K562 (cell line): Measurements from ENCODE around the gene ULK1. TPM values are rescaled to one million over a fixed set of nuclear protein-coding genes. Genes with fewer than 3 reads are reported as not detected.

Source experiments
- CBX1 ChIP-seq: sonication (generic); IDR thresholded peaks from 2 replicates; pipeline ENCODE4 v1.6.1; 2016; ENCODE audit warnings: antibody characterized with exemption, low read depth, mild to moderate bottlenecking
- CREB3 ChIP-seq: fragments of 450-650 bp; conservative IDR thresholded peaks from 2 replicates; pipeline ENCODE4 v1.6.1; 2016; ENCODE audit warnings: missing genetic modification characterization, low read depth, mild to moderate bottlenecking, missing compliant biosample characterization, moderate library complexity
- DDX20 ChIP-seq: fragments of 450-650 bp; IDR thresholded peaks from 2 replicates; pipeline ENCODE4 v1.6.1; 2016; ENCODE audit warnings: missing genetic modification characterization, low read depth, mild to moderate bottlenecking, missing compliant biosample characterization, moderate library complexity
- HDAC2 ChIP-seq: fragments of 450-650 bp; IDR thresholded peaks from 2 replicates; pipeline ENCODE4 v1.6.1; 2016; ENCODE audit warnings: mild to moderate bottlenecking
- MXI1 ChIP-seq: IDR thresholded peaks from 2 replicates; pipeline ENCODE4 v1.6.1; 2011; ENCODE audit warnings: low read depth, mild to moderate bottlenecking, improper control_type of control experiment, low read length
- PTTG1 ChIP-seq: fragments of 450-650 bp; IDR thresholded peaks from 2 replicates; pipeline ENCODE4 v1.6.1; 2016; ENCODE audit warnings: low read depth, mild to moderate bottlenecking, missing genetic modification characterization, missing compliant biosample characterization
- RCOR1 ChIP-seq, 2 experiments: IDR thresholded peaks; 2 replicates each; pipeline ENCODE4 v1.6.1; 2012; ENCODE audit warnings: low read depth in 2 of 2, low read length in 2 of 2, borderline replicate concordance in 1 of 2, improper control_type of control experiment in 1 of 2
- SP2 ChIP-seq: IDR thresholded peaks from 2 replicates; pipeline ENCODE4 v1.6.1; 2011; ENCODE audit warnings: mild to moderate bottlenecking, low read depth, low read length, moderate library complexity; ENCODE audit not compliant: poor library complexity, severe bottlenecking; ENCODE audit errors: extremely low read depth
- ZFP36 ChIP-seq: fragments of 150-350 bp; IDR thresholded peaks from 2 replicates; pipeline ENCODE4 v1.6.1; 2018; ENCODE audit warnings: low read length, low read depth; ENCODE audit not compliant: partially characterized antibody
- ZNF121 ChIP-seq: sonication (generic); formaldehyde crosslinking; conservative IDR thresholded peaks from 2 replicates; pipeline ENCODE4 v1.8.0; 2022; ENCODE audit warnings: missing genetic modification reagents
- ZNF436 ChIP-seq: fragments of 250-450, 450-650 bp; sonication (Bioruptor Pico); formaldehyde crosslinking; IDR thresholded peaks from 2 replicates; pipeline ENCODE4 v1.7.0; 2020; ENCODE audit warnings: mild to moderate bottlenecking
- polyA plus RNA-seq, 8 experiments: library from polyadenylated mRNA; depleted of rRNA in 4 of 8; stranded (reverse) in 5 of 8; unstranded in 3 of 8; fragments of >200 nt; fragmentation: Nextera tagmentation in 2 of 8; fragmentation: Illumina TruSeq in 1 of 8; extraction: Ambion mirVana in 2 of 8; extraction: Trizol in 1 of 8; gene quantifications; 2 replicates each; pipeline versions ENCODE4 v1.2.1 to v1.2.3, GENCODE V29; 2011 to 2014; ENCODE audit warnings: inconsistent platforms in 1 of 8, missing spikeins in 1 of 8
- total RNA-seq, 7 experiments: library from RNA; depleted of rRNA in 6 of 7; stranded (reverse); fragments of >200 nt in 6 of 7; fragmentation: Illumina TruSeq in 2 of 7; extraction: Trizol in 2 of 7; gene quantifications; 2 replicates each; pipeline versions ENCODE4 v1.2.1 to v1.2.3, GENCODE V29; 2011 to 2021; ENCODE audit warnings: low replicate concordance in 1 of 7
- TF ChIP-seq, protein P1 (sequence below): sonication (generic); formaldehyde crosslinking; IDR thresholded peaks from 2 replicates; pipeline ENCODE4 v1.8.0; 2022; ENCODE audit warnings: mild to moderate bottlenecking, missing genetic modification reagents

The ULK1 gene
- total and polyA plus RNA-seq, 9 of the 15 experiments (the other 6 are each of a cell fraction or from before 2014, with no cell fraction given): 0.15 to 29.4 (median 2.5) TPM

GRCh38 chr12:131861261-131862083 is 33.0 kb upstream of the ULK1 start (continued):
- TF ChIP-seq, protein P1, sequence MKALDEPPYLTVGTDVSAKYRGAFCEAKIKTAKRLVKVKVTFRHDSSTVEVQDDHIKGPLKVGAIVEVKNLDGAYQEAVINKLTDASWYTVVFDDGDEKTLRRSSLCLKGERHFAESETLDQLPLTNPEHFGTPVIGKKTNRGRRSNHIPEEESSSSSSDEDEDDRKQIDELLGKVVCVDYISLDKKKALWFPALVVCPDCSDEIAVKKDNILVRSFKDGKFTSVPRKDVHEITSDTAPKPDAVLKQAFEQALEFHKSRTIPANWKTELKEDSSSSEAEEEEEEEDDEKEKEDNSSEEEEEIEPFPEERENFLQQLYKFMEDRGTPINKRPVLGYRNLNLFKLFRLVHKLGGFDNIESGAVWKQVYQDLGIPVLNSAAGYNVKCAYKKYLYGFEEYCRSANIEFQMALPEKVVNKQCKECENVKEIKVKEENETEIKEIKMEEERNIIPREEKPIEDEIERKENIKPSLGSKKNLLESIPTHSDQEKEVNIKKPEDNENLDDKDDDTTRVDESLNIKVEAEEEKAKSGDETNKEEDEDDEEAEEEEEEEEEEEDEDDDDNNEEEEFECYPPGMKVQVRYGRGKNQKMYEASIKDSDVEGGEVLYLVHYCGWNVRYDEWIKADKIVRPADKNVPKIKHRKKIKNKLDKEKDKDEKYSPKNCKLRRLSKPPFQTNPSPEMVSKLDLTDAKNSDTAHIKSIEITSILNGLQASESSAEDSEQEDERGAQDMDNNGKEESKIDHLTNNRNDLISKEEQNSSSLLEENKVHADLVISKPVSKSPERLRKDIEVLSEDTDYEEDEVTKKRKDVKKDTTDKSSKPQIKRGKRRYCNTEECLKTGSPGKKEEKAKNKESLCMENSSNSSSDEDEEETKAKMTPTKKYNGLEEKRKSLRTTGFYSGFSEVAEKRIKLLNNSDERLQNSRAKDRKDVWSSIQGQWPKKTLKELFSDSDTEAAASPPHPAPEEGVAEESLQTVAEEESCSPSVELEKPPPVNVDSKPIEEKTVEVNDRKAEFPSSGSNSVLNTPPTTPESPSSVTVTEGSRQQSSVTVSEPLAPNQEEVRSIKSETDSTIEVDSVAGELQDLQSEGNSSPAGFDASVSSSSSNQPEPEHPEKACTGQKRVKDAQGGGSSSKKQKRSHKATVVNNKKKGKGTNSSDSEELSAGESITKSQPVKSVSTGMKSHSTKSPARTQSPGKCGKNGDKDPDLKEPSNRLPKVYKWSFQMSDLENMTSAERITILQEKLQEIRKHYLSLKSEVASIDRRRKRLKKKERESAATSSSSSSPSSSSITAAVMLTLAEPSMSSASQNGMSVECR (CRISPR knock-in tag): 0 out of 2 replicates have a peak, but pooled peaks have one; percentile 38
- TF ChIP-seq MXI1 (no peak), CREB3 (tag) (0 out of 2 replicates have a peak, but pooled peaks have one; percentile 13), DDX20 (no peak), RCOR1 (IDR thresholded peaks at IDR 0.05; ENCODE audit: borderline replicate concordance in 1 of 2, low read depth in 2 of 2, low read length in 2 of 2) (peak in 1 of 2 experiments; percentile 78; a peak in 2 of 4 replicates), ZNF436 (CRISPR knock-in tag) (0 out of 2 replicates have a peak, but pooled peaks have one; percentile 47), ZNF121 (CRISPR knock-in tag) (peak; percentile 77), ZFP36 (peak; percentile 98), PTTG1 (tag) (0 out of 2 replicates have a peak, but pooled peaks have one; percentile 1), CBX1 (peak; percentile 54; the same call in 1 of the 2 replicates), HDAC2 (0 out of 2 replicates have a peak, but pooled peaks have one; percentile 29), SP2 (no peak)
